ENCODE data around the gene HDAC11. TPM values are rescaled to one million over a fixed set of nuclear protein-coding genes. Genes with fewer than 3 reads are reported as not detected.
A peak's percentile ranks its signal among the peaks of the same experiment; 100 is the strongest.

The HDAC11 gene
- total RNA-seq, 1 donor from 2014 or later = 14.4 TPM

- no peaks in the 10 kb centered on the region for H3K9me3 Mint-ChIP-seq (ENCODE audit: low read depth)
- H3K4me1 Mint-ChIP-seq (ENCODE audit: low read depth) = peaks cover 20% of the 10 kb centered on the region
- no peaks in the 10 kb centered on the region for H3K36me3 Mint-ChIP-seq (ENCODE audit: insufficient read depth)
- H3K27me3 Mint-ChIP-seq = peaks cover 5% of the 10 kb centered on the region
- peak overlapping the region; percentile 81 for H3K4me3 Mint-ChIP-seq (ENCODE audit: low read depth)
- no peak for DNase-seq (ENCODE audit: low spot score, unreplicated experiment)
- peak overlapping the region; percentile 89 for H3K27ac Mint-ChIP-seq
- TF ChIP-seq, protein P1, sequence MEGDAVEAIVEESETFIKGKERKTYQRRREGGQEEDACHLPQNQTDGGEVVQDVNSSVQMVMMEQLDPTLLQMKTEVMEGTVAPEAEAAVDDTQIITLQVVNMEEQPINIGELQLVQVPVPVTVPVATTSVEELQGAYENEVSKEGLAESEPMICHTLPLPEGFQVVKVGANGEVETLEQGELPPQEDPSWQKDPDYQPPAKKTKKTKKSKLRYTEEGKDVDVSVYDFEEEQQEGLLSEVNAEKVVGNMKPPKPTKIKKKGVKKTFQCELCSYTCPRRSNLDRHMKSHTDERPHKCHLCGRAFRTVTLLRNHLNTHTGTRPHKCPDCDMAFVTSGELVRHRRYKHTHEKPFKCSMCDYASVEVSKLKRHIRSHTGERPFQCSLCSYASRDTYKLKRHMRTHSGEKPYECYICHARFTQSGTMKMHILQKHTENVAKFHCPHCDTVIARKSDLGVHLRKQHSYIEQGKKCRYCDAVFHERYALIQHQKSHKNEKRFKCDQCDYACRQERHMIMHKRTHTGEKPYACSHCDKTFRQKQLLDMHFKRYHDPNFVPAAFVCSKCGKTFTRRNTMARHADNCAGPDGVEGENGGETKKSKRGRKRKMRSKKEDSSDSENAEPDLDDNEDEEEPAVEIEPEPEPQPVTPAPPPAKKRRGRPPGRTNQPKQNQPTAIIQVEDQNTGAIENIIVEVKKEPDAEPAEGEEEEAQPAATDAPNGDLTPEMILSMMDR (IDR thresholded peaks at IDR 0.05; ENCODE audit: unreplicated experiment) = no peak
Measured at GRCh38 chr3:13480340-13481318, 523 bp downstream of the HDAC11 start.

GRCh38 chr3:13482106-13482690, 2.1 kb downstream of the HDAC11 start:
- Mint-ChIP-seq H3K4me3 (ENCODE audit: low read depth) (no peak overlapping the region), H3K27me3 (peaks cover 5% of the 10 kb centered on the region), H3K9me3 (ENCODE audit: low read depth) (no peaks in the 10 kb centered on the region), H3K27ac (no peak overlapping the region), H3K36me3 (ENCODE audit: insufficient read depth) (no peaks in the 10 kb centered on the region), H3K4me1 (ENCODE audit: low read depth) (peaks cover 14% of the 10 kb centered on the region)
- DNase-seq (ENCODE audit: low spot score, unreplicated experiment) = no peak
- TF ChIP-seq, protein P1 (IDR thresholded peaks at IDR 0.05; ENCODE audit: unreplicated experiment) = no peak

DNA sequence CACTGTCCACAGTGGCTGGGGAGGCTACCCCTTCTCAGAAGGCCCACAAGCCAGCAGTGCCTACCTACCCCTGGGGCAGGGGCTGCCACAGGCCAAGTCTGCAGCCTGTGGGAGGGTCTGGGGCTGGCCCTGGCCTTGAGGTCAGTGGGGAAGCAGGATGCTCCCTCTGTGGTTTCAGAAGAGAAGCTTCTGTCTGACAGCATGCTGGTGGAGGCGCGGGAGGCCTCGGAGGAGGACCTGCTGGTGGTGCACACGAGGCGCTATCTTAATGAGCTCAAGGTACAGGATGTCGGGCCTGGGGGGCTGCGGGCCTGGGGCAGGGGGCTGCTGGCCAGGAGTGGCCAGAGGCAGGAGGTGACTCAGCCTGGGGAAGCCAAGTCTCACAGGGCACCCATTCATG, 3.2 kb downstream of the HDAC11 start:
- Mint-ChIP-seq H3K9me3 (ENCODE audit: low read depth) (no peaks in the 10 kb centered on the region), H3K4me3 (ENCODE audit: low read depth) (no peak overlapping the region), H3K27ac (no peak overlapping the region), H3K36me3 (ENCODE audit: insufficient read depth) (peaks cover 2% of the 10 kb centered on the region), H3K4me1 (ENCODE audit: low read depth) (peaks cover 11% of the 10 kb centered on the region), H3K27me3 (peaks cover 5% of the 10 kb centered on the region)
- no peak for DNase-seq (ENCODE audit: low spot score, unreplicated experiment)
- TF ChIP-seq, protein P1 (IDR thresholded peaks at IDR 0.05; ENCODE audit: unreplicated experiment) = no peak

- Mint-ChIP-seq H3K4me1 (ENCODE audit: low read depth) (peaks cover 11% of the 10 kb centered on the region), H3K9me3 (ENCODE audit: low read depth) (no peaks in the 10 kb centered on the region), H3K36me3 (ENCODE audit: insufficient read depth) (peaks cover 3% of the 10 kb centered on the region), H3K4me3 (ENCODE audit: low read depth) (no peak overlapping the region), H3K27ac (peak overlapping the region; percentile 52), H3K27me3 (peaks cover 5% of the 10 kb centered on the region)
- no peak for DNase-seq (ENCODE audit: low spot score, unreplicated experiment)
- TF ChIP-seq, protein P1 (IDR thresholded peaks at IDR 0.05; ENCODE audit: unreplicated experiment) = no peak
Measured at GRCh38 chr3:13483988-13484695, 4.0 kb downstream of the HDAC11 start.
